ENCODE measurements around the gene BLM.

The BLM gene

DNA sequence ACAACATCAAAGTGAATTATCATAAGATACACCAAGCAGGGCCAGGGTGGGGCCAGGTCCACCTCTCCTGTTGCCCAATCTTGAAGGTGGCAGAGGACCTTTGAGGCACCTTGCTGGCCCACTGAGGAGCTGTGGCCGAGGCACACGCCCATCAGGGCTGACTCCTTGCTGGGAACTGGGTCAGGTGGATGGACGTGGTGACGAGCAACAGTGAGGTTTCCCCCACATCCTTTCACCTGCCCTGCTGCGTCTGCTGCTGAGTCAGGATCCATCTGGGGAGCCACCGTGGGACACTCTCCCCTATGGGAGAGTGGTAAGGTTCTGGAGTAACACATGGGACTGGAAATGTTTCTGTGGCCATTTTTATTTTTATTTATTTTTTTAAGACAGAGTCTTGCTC lies 134.0 kb downstream of the BLM start:
- no peak for DNase-seq (ENCODE audit: low spot score)

DNA sequence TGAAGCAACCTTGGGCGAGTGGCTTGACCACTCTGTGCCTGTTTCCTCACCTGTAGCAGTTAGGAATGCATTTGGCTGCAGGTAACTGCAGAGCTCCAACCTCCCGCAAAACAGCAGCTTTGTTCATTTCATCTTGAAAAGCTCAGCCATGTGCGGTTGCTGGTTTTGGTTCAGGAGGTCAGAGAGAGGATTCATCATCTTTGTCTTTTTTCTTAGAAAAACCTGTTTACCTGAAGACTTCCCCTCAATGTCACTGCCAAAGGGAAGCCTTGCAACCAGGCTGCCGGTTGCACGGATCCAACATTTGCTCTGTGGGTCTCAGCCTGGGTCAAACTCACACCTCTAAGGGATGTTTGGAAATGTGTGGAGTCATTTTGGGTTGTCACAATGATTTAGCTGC lies 134.8 kb downstream of the BLM start:
- no peak for DNase-seq (ENCODE audit: low spot score)

- no peak for DNase-seq (ENCODE audit: low spot score)
Observed at GRCh38 chr15:90855139-90855538, 138.0 kb downstream of the BLM start.

DNA sequence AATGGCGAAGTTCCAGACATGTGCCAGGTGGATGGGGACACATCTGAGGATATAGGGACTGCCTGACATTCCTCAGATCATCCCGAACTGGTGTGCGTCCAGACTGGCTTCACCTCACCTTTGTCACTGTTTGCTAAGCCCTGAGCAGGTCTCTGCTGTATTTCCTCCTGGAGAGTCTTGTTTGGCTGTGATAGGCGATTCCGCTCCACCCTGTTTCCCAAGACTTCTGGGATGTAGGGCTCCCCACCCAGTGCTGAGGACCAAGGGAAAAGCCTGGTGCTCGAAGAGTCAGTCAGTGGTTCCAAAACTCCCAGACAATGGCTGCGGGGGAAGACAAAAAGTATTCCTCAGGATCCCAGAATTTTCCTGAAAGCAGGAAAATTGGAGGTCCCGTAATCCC lies 140.2 kb downstream of the BLM start:
- DNase-seq (ENCODE audit: low spot score) = no peak

GRCh38 chr15:90857883-90858443 lies 140.8 kb downstream of the BLM start:
- no peak for DNase-seq (ENCODE audit: low spot score)

DNA sequence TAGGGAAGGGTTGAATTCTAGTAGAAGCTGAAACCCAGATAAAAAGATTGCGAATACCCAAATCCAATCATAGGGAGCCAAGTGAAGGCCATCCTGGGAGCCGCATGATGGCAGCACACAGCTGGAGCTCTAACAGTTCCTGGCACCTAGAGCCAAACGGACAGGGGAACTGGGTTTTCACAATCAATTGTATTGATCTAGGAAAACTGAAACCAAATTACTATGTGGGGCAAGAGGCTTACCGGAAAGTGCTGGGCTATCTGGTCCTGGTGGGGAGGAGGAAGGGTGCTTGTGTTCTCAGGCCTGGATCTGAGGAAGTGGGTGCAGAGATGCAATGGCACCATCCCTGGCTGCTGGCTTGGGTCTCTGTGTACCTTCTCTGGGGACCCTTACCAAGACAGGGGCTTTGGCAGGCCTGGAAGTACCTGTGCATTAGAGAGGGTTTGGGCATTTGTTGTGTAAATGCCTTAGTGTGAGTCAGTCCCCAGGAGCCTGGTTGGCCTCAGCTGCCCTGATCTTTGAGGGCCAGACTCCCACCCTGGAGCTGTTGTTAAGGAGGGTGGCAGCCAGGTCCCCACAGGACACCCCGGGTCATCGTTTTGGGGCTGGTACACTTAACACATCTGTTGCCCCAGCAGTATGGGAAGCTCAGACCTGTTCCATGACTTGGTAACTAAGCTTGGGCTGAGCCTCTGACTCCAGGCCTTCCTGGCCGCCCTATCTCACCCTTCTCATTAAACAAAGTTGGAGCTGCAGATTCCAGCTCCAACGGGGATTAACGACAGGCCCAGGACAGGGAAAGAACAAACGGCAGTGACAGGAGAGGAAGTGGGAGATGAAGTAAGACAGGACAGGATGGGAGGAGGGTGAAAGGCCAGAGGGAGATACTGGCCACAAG lies 142.3 kb downstream of the BLM start:
- no peak for DNase-seq (ENCODE audit: low spot score)

DNA sequence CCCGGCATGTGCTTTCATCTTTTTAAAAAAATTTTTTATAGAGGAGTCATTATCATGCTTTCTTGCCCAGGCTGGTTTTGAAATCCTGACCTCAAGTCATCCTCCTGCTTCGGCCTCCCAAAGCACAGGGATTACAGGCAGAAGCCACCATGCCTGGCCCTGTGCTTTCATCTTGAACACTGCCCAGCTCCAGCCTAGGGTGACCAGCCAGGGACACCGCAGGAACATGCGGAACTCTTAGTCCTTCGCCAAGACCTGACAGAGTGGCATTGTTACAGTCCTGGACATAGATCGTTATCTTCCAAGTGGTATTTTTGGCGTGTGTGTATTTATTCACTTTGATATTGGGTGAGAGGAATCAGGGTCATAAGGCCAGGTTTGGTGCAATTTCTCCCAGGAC lies 143.3 kb downstream of the BLM start:
- peak; percentile 74 for DNase-seq (ENCODE audit: low spot score)

DNA sequence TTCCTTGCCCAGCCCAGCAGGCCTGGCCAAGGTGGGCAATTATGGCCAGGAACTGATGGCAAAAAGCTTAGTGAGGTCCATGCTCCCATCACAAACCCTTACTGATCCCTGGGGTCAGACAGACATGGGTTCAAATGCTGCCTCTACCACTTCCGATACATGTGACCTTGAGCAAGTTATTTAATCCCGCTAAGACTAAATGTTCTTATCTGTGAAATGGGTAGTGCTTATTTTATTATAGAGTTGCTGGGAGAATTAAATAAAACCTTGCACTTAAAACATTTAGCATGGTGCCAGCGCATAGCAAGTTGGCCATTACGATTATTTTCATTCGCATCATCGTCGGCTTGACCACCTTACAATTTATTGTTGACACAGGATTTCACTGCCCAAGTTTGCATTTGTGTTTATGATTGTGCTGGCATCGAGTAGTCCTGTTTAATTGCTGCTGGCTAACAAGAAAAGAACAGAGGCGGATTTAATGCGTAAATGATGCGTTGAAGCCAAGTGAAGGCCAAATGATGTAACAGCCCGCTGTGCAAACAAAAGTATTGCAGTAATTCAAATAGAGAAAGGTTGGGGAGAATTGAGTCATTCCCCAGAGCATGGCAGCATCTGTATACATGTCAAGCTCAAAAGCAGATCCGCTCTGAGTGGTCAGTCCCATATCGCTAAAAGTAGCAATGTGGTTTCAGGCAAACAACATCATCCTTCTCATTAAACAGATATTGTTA lies 144.0 kb downstream of the BLM start:
- DNase-seq (ENCODE audit: low spot score) = no peak

DNA sequence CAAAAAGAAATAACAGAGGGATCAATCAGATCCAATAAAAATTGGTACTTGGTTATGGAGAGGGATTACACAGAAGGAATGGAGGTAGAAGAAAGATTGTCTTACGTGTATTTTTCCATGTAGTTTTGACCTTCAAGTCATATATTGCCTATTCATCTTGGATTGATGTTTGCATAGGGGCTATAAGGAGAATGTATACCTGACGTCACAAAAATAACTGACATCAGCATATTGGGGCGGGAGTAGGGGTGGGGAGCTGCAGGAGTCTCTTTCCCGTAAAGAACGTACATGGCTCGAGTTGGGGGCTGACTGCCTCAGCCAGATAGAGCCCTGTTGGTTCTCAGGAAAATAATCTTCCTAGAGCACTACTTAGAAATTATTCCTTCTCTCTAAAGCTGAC lies 145.3 kb downstream of the BLM start:
- no peak for DNase-seq (ENCODE audit: low spot score)

- no peak for DNase-seq (ENCODE audit: low spot score)
Observed at GRCh38 chr15:90862964-90863778, 146.0 kb downstream of the BLM start.

GRCh38 chr15:90863987-90864386 lies 146.8 kb downstream of the BLM start:
- no peak for DNase-seq (ENCODE audit: low spot score)

DNA sequence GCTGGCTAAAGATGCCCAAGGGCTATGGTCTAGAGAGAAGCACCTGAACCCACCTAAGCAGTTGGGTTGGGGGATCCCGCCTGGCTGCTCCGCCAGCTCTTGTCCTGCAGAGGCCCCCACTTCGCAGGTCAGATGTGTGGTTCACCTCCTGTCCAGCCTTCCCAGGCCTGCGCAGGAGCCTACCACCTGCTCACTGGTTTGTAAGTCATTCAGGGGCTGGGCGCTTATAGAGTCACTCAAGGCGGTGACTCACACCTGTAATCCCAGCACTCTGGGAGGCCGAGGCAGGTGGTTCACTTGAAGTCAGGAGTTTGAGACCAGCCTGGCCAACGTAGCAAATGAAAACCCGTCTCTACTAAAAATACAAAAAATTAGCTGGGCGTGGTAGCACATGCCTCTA lies 147.4 kb downstream of the BLM start:
- DNase-seq (ENCODE audit: low spot score) = no peak

- DNase-seq (ENCODE audit: low spot score) = no peak
Observed at GRCh38 chr15:90865702-90866101, 148.6 kb downstream of the BLM start.
